KOPT-K1 (cell line): Measurements from ENCODE around the gene CRTC3.
"Not testable (repeated sequence)": the region's sequence is repeated elsewhere in the genome, so short reads cannot be mapped to it uniquely, and the experiment has no call there.

ENCODE experiments used
- H3K27ac ChIP-seq: fragments of 200-600 bp; sonication (generic); 2 replicates; pipeline ENCODE4 v1.5.1; 2016; ENCODE audit warnings: antibody characterized with exemption, mild to moderate bottlenecking, low read depth, low read length; ENCODE audit not compliant: poor library complexity, severe bottlenecking
- H3K36me3 ChIP-seq: fragments of 200-600 bp; sonication (generic); 2 replicates; pipeline ENCODE4 v1.5.1; 2017; ENCODE audit warnings: antibody characterized with exemption, mild to moderate bottlenecking, low read length, moderate library complexity; ENCODE audit not compliant: insufficient read depth
- H3K9me3 ChIP-seq: fragments of 200-600 bp; sonication (generic); 2 replicates; pipeline ENCODE4 v1.5.1; 2017; ENCODE audit warnings: antibody characterized with exemption, low read length, mild to moderate bottlenecking; ENCODE audit not compliant: insufficient read depth, poor library complexity, severe bottlenecking

CRTC3 gene

DNA sequence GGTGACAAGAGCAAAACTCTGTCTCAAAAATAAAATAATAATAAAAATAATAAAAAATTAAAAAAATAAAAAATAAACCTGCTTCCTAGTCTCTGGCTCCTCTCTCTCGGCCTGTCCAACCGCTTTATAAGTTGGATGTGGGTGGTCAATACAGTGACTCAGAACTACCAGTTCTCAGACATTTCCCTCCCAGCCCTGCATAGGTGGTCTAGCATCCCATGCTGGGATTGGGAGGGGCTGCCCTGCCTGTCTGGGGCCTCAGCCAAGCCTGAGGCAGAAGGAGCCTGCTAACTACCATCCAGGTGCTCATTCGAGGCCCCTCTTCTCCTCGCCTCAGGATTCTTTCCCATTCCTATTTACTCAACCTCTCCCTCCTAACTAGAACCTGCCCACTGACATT lies 154.2 kb downstream of the CRTC3 start:
- H3K27ac ChIP-seq, result no peak overlapping the region
- peaks cover 2% of the 10 kb centered on the region for H3K9me3 ChIP-seq
- no peaks in the 10 kb centered on the region for H3K36me3 ChIP-seq

DNA sequence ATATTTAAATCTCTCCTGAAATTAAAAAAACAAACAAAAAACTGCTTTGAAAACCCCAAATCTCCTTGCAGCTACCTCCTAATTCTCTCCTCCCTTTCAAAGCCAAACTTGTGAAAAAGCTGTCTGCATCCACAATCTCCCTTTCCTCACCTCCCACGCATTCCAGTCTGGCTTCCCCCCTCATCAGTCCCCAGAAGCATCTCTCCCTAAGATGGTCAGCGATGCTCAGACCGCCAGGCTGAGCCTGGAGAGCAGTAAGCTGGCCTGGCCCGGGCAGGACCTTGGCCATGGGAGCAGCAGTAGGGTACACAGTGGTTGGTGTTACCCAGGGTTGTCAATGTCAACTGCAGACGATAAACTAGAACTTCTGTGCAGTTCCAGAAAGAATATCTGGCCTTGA lies 154.6 kb downstream of the CRTC3 start:
- Histone ChIP-seq H3K9me3 (peaks cover 6% of the 10 kb centered on the region), H3K36me3 (no peaks in the 10 kb centered on the region), H3K27ac (no peak overlapping the region)

DNA sequence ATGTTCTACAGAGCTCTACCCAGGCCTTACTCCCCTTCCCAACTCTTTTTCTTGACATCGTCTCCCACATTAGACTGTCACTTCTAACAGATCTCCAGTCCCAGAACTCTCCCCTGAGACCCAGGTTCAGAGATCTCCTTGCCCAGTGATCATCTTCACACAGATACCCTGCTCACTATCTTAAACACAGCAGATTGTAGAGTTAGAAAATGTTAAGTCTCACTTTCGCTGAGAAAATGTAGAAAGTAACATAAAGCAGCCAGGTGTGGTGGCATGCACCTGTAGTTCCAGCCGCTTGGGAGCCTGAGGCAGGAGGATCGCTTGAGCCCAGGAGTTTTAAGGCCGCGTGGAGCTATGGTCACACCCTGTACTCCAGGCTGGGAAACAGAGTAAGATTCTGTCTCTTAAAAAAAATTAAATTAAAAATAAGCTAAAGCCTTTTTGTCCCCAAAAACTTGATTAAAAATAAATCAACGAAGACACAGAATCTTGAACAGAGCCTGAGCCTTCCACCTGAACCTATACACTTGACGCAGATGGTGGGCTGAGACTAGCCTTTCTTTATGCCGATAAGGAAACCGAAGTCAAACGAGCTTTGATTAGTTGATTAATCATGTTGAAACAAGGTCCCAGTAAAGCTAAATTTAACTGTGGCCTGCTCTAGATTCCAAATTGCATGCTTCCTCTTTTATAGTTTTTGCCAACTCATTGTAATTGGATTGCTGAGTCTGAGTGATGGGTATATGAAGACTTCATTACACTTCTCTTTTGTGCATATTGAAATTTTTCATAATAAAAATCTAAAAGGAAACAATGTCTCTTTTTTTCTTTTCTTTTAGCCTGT lies 156.1 kb downstream of the CRTC3 start:
- Histone ChIP-seq H3K9me3 (peaks cover 7% of the 10 kb centered on the region), H3K36me3 (no peaks in the 10 kb centered on the region), H3K27ac (peak overlapping the region; percentile 92)

DNA sequence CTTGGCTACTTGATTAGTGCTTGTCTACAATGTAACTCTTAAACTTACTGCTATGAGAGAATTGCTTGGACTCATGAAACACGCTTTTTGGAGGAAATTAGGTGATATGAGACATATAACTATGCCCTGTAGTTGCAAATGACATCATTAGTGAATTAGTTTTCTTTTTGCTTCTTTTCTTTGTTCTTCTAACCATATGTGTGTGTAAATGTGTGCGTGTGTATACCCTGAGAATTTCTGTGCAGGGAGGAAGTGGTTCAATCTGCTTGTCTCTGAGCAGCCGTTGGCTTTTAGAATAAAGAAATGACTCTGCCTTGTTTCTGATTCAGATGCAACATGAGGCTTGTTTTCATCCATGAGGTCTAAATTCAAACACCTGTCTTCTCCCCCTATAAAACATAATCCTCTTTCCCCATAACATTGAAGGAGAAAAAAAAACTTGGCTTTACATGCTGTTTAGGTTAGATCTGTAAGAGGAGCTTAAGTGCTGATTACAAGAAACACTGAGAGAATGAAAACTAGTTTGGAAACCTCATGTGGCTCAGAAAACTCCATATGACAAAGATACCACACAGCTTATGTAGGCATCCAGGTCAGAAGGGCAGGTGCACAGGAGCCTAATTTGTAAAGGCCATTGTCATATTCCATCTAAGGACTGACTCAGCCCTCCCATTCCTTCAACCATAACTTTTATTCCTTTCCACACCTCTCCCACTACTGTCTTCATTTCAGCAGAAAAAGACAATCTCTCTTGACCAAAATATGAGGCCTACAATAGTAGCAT lies 156.9 kb downstream of the CRTC3 start:
- Histone ChIP-seq H3K9me3 (peaks cover 7% of the 10 kb centered on the region), H3K36me3 (no peaks in the 10 kb centered on the region), H3K27ac (peak overlapping the region; percentile 92)

DNA sequence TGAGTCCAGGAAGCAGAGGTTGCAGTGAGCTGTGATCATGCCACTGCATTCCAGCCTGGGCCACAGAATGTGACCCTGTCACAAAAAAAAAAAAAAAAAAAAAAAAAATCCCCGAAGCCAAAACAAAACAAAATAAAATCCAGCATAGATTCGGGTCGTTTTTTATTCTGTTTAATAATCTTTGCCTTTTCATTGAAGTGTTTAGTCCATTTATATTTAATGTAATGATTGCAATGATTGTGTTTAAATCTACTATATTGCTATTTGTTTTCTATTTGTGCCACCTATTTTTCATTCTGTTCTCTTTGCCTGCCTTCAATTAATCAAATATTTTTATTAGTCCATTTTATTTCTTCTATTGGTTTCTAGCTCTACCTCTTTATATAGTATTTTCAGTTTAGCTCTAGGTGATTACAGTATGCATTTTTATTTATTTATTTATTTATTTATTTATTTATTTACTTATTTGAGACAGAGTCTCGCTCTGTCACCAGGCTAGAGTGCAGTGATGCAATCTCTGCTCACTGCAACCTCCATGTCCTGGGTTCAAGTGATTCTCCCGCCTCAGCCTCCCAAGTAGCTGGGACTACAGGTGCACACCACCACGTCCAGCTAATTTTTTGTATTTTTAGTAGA lies 159.7 kb downstream of the CRTC3 start:
- not testable (repeated sequence) for H3K27ac ChIP-seq, H3K36me3 ChIP-seq, H3K9me3 ChIP-seq

DNA sequence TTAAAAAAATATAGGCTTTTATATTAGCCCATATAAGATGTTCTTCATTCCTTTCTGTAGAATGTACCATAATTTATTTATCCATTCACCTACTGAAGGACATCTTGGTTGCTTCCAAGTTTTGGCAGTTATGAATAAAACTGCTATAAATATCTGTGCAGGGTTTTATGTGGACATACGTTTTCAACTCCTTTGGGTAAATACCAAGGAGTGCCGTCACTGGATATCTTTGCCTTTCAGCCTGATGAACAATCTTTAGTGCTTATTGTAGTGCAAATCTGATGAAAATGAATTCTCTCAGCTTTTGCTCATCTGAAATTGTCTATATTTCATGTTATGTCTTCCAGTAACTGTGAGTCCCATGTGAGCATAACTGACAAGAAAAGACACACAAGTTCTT lies 160.9 kb downstream of the CRTC3 start:
- H3K9me3 ChIP-seq, result peaks cover 7% of the 10 kb centered on the region
- no peak overlapping the region for H3K27ac ChIP-seq
- no peaks in the 10 kb centered on the region for H3K36me3 ChIP-seq

DNA sequence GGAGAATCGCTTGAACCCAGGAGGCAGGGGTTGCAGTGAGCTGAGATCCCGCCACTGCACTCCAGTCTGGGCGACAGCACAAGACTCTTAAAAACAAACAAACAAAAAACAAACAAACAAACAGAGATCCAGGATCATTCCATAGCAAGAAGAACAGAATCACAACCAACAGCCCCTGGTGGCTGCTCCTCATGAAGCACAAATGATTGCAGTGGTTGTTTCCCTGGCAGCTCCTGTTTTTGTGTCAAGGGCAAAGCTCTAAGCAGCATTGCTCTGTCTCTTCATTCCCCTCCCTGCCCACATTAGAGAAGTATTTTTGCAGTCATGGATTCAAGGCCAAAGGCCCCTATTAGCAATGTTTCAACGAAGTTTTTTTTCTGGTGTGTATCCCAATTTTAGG lies 161.6 kb downstream of the CRTC3 start:
- no peaks in the 10 kb centered on the region for H3K36me3 ChIP-seq
- no peak overlapping the region for H3K27ac ChIP-seq
- H3K9me3 ChIP-seq, result peaks cover 7% of the 10 kb centered on the region

DNA sequence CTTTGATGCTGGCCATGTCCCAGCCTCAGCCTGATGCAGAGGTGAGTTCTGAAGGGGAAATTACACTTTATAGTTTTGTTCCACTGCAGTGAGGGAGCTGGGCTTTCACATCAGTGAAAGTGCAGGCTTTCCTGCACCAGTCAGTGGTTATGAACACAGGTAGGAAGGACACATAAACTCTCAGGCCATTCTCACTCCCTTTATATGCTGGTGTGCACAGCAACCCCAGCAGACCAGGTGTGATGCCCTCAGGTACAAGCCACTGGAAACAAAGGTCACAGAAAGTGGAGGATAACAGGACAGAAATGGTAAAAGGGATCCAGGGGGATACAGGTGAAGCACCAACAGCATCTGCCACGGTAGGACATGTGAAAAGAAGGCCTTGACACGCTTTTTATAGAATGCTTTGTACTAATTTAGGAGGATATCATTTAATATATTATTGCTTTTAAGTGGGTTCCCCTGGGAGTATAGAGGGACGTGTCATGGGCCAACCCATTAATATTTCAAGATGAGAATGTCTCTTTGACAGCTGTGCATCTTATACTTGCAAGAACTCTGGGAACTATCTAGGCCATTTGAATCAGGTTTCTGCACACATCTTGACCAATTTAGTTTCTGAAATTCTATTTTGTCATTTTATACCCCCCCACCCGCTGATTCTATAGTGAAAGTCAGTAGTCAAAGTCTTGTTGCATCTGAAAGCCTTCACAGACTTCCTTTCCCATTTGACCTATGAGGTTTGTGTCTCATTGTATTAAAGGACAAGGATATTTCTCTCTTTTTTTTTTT lies 162.5 kb downstream of the CRTC3 start:
- Histone ChIP-seq H3K9me3 (peaks cover 7% of the 10 kb centered on the region), H3K27ac (no peak overlapping the region), H3K36me3 (no peaks in the 10 kb centered on the region)
